Activated naive CD8-positive, alpha-beta T cell treated with anti-CD3 and anti-CD28 coated beads, Interleukin-2, amount 10 ng/mL, durations not matched to agents 7 days and 5 days (primary cell): ENCODE data around the gene E2F2. TPM values are rescaled to one million over a fixed set of nuclear protein-coding genes. Genes with fewer than 3 reads are reported as not detected.
"Not testable (repeated sequence)": the region's sequence is repeated elsewhere in the genome, so short reads cannot be mapped to it uniquely, and the experiment has no call there.

ENCODE experiments used
- ATAC-seq: fragments of 150-1000 bp; cut with Tn5 transposase; one replicate; pipeline ENCODE4 v1.10.0; 2021; ENCODE audit warnings: low read depth, moderate library complexity
- POLR2A ChIA-PET: fragments of 350-600 bp; sonication (Branson Sonifier 250); formaldehyde crosslinking; loops from one replicate; lab custom pipeline; 2021; ENCODE audit warnings: antibody characterized with exemption; lab: Charles Lee
- DNase-seq: peaks from one replicate; pipeline ENCODE4 v3.0.0; 2021
- H3K27ac Mint-ChIP-seq: one replicate; pipeline ENCODE4 v1.8.0; 2022; ENCODE audit warnings: mild to moderate bottlenecking, mixed read lengths
- H3K27me3 Mint-ChIP-seq: one replicate; pipeline ENCODE4 v1.8.0; 2022; ENCODE audit warnings: mild to moderate bottlenecking, moderate library complexity, mixed read lengths
- H3K36me3 Mint-ChIP-seq: one replicate; pipeline ENCODE4 v1.8.0; 2021; ENCODE audit warnings: mild to moderate bottlenecking, mixed read lengths
- H3K4me1 Mint-ChIP-seq: one replicate; pipeline ENCODE4 v1.8.0; 2021; ENCODE audit warnings: mixed read lengths
- H3K4me3 Mint-ChIP-seq: one replicate; pipeline ENCODE4 v1.8.0; 2022; ENCODE audit warnings: mild to moderate bottlenecking, moderate library complexity, mixed read lengths
- H3K9me3 Mint-ChIP-seq: one replicate; pipeline ENCODE4 v1.8.0; 2021; ENCODE audit warnings: mixed read lengths
- total RNA-seq, 2 experiments: library from RNA; stranded (reverse); gene quantifications; one replicate each; pipeline ENCODE4 v1.2.3, GENCODE V29; 2021

Gene E2F2
- total RNA-seq, 2 experiments from 2014 or later = 44.2 to 45.1 TPM

DNA sequence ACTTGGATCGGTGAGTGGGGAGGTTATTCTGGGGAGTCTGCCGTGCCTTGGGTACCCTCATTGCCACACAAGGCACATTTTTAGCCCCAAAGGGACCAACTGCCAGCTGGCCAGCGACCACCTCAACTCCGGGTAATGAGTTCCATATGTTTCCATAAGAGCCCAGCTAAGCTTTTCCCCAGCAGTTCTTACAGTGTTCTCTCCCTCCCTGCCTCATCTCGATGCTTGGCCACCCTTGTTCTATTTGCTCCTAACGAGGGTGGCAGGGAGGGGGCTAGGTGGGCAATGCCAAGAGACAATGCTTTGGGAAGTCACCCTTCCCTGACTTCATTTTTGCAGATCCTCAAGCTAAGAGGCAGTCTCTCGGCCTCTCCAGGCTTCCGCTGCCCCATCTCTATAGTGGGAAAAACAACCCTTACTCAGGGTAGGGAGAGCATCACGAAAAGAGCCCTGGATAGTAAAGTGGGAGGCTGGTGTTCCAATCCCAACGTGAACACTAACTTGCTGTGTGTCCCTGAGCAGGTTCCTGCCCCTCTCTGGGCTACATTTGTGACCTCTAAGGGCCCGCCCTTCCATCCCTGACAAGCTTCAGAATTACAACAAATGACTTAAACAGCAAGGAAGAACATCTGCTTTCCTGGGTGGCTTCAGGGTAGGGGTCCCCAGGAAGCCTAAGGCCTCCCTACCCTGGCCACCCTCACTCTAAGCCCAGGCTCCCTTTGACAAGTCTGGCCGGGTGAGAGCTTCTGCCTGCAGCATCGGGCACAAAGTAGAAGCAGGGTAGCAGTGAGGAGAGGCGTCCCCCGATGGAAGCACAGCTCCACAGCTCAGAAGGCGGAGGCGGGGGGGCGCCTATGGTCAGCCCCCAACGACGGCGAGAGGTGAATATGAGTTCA is 22.4 kb upstream of the E2F2 start:
- POLR2A ChIA-PET = interaction anchor here (1.1 to 5.0 kb wide), 4 partner anchors 8 to 83 kb away, joined by 8 to 72 read pairs (median 36); partner anchors contain the start of gene E2F2
- peaks cover 39% of the 10 kb centered on the region for H3K4me1 Mint-ChIP-seq
- H3K36me3 Mint-ChIP-seq = peaks cover 4% of the 10 kb centered on the region
- H3K9me3 Mint-ChIP-seq = no peaks in the 10 kb centered on the region
- no peaks in the 10 kb centered on the region for H3K27me3 Mint-ChIP-seq
- H3K4me3 Mint-ChIP-seq = peak overlapping the region; percentile 90
- H3K27ac Mint-ChIP-seq = peak overlapping the region; percentile 97
- no peak for ATAC-seq
- peak; percentile 44 for DNase-seq

- DNase-seq (no peak), ATAC-seq (no peak)
- H3K9me3 Mint-ChIP-seq = no peaks in the 10 kb centered on the region
- no peak overlapping the region for H3K27ac Mint-ChIP-seq
- POLR2A ChIA-PET = interaction anchor here (0.5 to 5.0 kb wide), 2 partner anchors 25 to 68 kb away, joined by 3 to 49 read pairs; no protein-coding TSS in a partner anchor
- no peaks in the 10 kb centered on the region for H3K27me3 Mint-ChIP-seq
- H3K4me3 Mint-ChIP-seq = no peak overlapping the region
- peaks cover 30% of the 10 kb centered on the region for H3K4me1 Mint-ChIP-seq
- H3K36me3 Mint-ChIP-seq = no peaks in the 10 kb centered on the region
Observed at GRCh38 chr1:23551849-23552248, 20.8 kb upstream of the E2F2 start.

DNA sequence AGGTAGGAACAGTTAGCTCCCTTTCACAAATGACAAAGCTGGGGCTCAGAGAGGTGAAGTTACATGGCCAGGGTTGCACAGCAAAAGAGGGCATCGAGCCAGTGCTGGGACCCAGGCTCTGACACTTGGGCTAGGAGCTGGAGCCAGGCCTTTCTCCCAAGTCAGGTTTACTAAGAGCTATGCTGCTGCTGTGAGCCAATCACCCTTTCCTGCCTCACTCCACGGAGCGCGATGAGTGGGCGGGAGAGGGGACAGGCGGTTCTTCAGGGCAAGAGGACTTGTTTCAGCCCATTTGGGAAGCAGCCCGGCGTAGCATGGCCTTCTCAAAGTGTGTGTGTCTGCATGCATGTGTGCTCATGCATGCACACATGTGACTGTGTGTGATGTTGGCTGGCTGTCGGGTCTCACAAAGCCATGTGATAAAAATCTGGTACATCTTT is 17.7 kb upstream of the E2F2 start:
- Mint-ChIP-seq H3K4me3 (no peak overlapping the region), H3K27me3 (no peaks in the 10 kb centered on the region), H3K4me1 (peaks cover 6% of the 10 kb centered on the region), H3K27ac (no peak overlapping the region), H3K9me3 (no peaks in the 10 kb centered on the region), H3K36me3 (no peaks in the 10 kb centered on the region)
- ATAC-seq (no peak), DNase-seq (no peak)
- POLR2A ChIA-PET = interaction anchor here (1.2 kb wide), 1 partner anchor 86 kb away, joined by 4 read pairs; no protein-coding TSS in a partner anchor

DNA sequence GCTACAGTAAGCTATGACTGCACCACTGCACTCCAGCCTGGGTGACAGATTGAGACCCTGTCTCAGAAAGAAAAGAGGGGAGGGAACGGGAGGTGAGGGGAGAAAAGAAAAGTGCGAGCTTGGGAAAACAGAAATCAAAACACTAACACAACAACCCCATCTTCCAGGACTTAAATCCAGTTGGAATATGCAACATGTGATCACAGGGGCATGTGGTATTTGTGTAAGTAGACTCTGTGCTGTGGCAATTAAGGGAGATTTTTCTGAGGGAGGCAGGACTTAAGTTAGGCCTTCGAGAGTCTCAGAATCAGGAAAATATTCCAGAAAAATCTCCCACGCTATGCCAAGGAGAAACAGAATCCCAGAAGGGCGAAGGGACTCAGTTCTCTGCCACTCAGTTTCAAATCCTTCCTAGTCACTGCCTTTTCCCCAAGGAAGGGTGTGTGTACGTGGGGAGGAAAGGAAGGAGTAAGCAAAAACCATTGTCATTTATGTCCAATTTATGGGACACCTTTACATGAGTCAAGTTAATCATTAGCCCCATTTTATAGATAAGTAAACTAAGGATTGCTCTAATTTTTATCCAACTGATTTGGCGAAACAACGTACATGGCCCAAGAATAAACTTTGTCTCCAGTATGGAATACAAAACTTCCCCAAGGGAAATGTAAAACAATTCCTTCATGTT is 16.0 kb upstream of the E2F2 start:
- Mint-ChIP-seq H3K4me3 (no peak overlapping the region), H3K27me3 (no peaks in the 10 kb centered on the region), H3K4me1 (peaks cover 3% of the 10 kb centered on the region), H3K27ac (no peak overlapping the region), H3K9me3 (no peaks in the 10 kb centered on the region), H3K36me3 (no peaks in the 10 kb centered on the region)
- POLR2A ChIA-PET = interaction anchor here (3.5 to 3.6 kb wide), 2 partner anchors 8 to 89 kb away, joined by 23 to 40 read pairs; no protein-coding TSS in a partner anchor
- ATAC-seq (no peak), DNase-seq (no peak)

- DNase-seq (no peak), ATAC-seq (no peak)
- H3K4me1 Mint-ChIP-seq = peaks cover 6% of the 10 kb centered on the region
- H3K9me3 Mint-ChIP-seq = no peaks in the 10 kb centered on the region
- POLR2A ChIA-PET = interaction anchor here (0.6 to 3.6 kb wide), 4 partner anchors 9 to 106 kb away, joined by 3 to 40 read pairs (median 14); no protein-coding TSS in a partner anchor
- no peak overlapping the region for H3K4me3 Mint-ChIP-seq
- H3K36me3 Mint-ChIP-seq = no peaks in the 10 kb centered on the region
- peaks cover 1% of the 10 kb centered on the region for H3K27me3 Mint-ChIP-seq
- H3K27ac Mint-ChIP-seq = no peak overlapping the region
Observed at GRCh38 chr1:23545851-23546250, 14.8 kb upstream of the E2F2 start.

- Mint-ChIP-seq H3K27ac (no peak overlapping the region), H3K9me3 (no peaks in the 10 kb centered on the region), H3K36me3 (no peaks in the 10 kb centered on the region), H3K27me3 (peaks cover 1% of the 10 kb centered on the region), H3K4me3 (no peak overlapping the region), H3K4me1 (peaks cover 8% of the 10 kb centered on the region)
- POLR2A ChIA-PET = interaction anchor here (0.7 to 3.6 kb wide), 5 partner anchors 10 to 92 kb away, joined by 3 to 40 read pairs (median 4); no protein-coding TSS in a partner anchor
- peak; percentile 29 for ATAC-seq
- peak; percentile 70 for DNase-seq
Observed at GRCh38 chr1:23544444-23545389, 13.7 kb upstream of the E2F2 start.

DNA sequence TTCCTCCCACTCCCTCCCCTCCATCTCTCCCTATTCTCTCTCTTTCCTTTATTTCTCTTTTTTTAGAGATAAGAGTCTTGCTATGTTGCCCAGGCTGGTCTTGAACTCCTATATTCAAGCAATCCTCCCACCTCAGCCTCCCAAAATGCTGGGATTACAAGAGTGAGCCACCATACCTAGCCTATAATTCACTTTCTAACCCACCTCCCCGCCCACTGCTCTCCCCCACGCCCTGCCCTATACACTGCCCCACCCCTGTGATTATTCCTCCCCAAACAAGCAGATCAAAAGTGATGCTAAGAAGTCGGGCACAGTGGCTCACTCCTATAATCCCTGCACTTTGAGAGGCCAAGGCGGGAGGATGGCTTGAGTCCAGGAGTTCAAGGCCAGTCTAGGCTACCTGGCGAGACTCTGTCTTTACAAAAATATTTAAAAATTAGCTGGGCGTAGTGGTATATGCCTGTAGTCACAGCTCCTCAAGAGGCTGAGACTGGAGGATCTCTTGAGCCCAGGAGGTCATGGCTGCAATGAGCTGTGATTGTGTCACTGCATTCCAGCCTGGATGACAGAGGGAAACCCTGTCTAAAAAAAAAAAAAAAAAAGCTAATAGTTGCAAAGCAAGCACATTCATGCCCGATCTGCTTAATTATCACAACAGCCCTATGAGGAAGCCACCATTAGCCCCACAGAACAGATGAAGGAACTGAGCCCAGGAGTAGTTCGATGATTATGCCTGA is 12.8 kb upstream of the E2F2 start:
- Mint-ChIP-seq H3K36me3 (no peaks in the 10 kb centered on the region), H3K9me3 (no peaks in the 10 kb centered on the region), H3K27ac (no peak overlapping the region), H3K27me3 (peaks cover 1% of the 10 kb centered on the region), H3K4me3 (no peak overlapping the region), H3K4me1 (peaks cover 10% of the 10 kb centered on the region)
- POLR2A ChIA-PET = interaction anchor here (0.7 to 3.6 kb wide), 4 partner anchors 11 to 93 kb away, joined by 3 to 40 read pairs (median 13); no protein-coding TSS in a partner anchor
- ATAC-seq (no peak), DNase-seq (no peak)

DNA sequence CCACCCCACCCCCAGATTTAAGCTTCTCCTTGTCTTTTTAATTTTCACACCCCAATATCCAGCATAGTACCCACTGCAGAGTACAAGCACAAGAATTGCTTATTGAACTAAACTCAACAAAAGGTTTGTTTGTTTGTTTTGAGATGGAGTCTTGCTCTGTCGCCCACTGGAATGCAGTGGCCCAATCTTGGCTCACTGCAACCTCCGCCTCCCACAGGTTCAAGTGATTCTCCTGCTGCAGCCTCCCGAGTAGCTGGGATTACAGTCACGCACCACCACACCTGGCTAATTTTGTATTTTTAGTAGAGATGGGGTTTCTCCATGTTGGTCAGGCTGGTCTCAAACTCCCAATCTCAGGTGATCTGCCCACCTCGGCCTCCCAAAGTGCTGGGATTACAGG is 11.9 kb upstream of the E2F2 start:
- H3K4me1 Mint-ChIP-seq, POLR2A ChIA-PET, H3K4me3 Mint-ChIP-seq, DNase-seq, H3K36me3 Mint-ChIP-seq, H3K27ac Mint-ChIP-seq, H3K27me3 Mint-ChIP-seq, H3K9me3 Mint-ChIP-seq, ATAC-seq: not testable (repeated sequence)

DNA sequence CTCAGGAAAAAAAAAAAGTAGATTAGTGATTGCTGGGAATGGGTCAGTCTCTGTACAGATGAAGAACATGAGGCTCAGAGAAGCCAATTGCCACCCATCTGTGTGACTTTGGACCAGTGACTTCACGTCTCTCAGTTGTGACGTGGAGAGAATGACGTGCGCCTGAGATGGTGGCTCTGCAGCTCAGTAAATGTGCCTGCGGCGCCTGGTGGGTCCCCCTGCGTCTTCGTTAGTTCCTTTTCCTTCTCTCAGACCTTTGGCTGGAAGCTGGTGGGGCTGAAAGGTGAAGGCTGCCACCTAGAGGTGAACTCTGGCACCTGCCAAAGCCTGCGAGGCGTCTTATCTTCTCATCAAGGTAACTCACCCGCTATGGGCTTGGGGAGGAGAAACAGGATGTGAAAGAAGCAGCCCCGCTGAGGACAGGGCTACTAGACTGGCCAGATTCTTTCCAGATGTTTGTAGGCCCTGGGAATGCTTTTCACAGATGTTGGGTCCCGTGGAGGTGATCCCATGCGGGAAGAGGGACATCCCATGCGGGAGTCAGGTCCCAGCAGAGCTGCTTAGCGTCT is 8.7 kb upstream of the E2F2 start:
- peak overlapping the region; percentile 63 for H3K4me3 Mint-ChIP-seq

GRCh38 chr1:23537296-23537973 is 6.4 kb upstream of the E2F2 start:
- DNase-seq (no peak), ATAC-seq (no peak)
- Mint-ChIP-seq H3K9me3 (no peaks in the 10 kb centered on the region), H3K27me3 (peaks cover 1% of the 10 kb centered on the region), H3K4me3 (no peak overlapping the region), H3K27ac (no peak overlapping the region), H3K4me1 (peaks cover 20% of the 10 kb centered on the region), H3K36me3 (peaks cover 2% of the 10 kb centered on the region)
- POLR2A ChIA-PET = no interaction called here

More for the DNA sequence above, 8.7 kb upstream of the E2F2 start:
- Mint-ChIP-seq H3K9me3 (no peaks in the 10 kb centered on the region), H3K4me1 (peaks cover 14% of the 10 kb centered on the region), H3K36me3 (peaks cover 2% of the 10 kb centered on the region), H3K27ac (peak overlapping the region; percentile 87), H3K27me3 (peaks cover 1% of the 10 kb centered on the region)
- ATAC-seq = peak; percentile 97
- DNase-seq = peak; percentile 89
- POLR2A ChIA-PET = interaction anchor here (0.6 to 2.5 kb wide), 11 partner anchors 10 to 206 kb away, joined by 3 to 18 read pairs (median 5); partner anchors contain the start of genes E2F2 and ID3
